Natural killer cell (primary cell): ENCODE measurements around the gene ETFB. TPM values are rescaled to one million over a fixed set of nuclear protein-coding genes. Genes with fewer than 3 reads are reported as not detected.

Source experiments
- ATAC-seq, 3 donors: fragments of 150-1000 bp in 2 of 3; fragments of 200-7000 bp in 1 of 3; cut with Tn5 transposase; 1 replicate in 1 of 3; 2 replicates in 2 of 3; pipeline ENCODE4 v1.10.0; 2021; ENCODE audit warnings: mild to moderate bottlenecking in 2 of 3, moderate library complexity in 2 of 3
- DNase-seq, 2 donors: peaks; one replicate each; pipeline versions ENCODE4 v3.0.0 to v3.0.0-alpha.2; 2013 to 2021; ENCODE audit warnings: mixed read lengths in 1 of 2
- H3K27ac ChIP-seq: one replicate; pipeline ENCODE4 v1.5.1; 2013; ENCODE audit warnings: mild to moderate bottlenecking, low read length
- H3K27me3 ChIP-seq: one replicate; pipeline ENCODE4 v1.6.1; 2013; ENCODE audit warnings: low read length; ENCODE audit not compliant: control insufficient read depth, insufficient read depth
- H3K36me3 ChIP-seq: one replicate; pipeline ENCODE4 v1.6.1; 2013; ENCODE audit warnings: low read length; ENCODE audit not compliant: control insufficient read depth, insufficient read depth
- H3K4me1 ChIP-seq: one replicate; pipeline ENCODE4 v1.6.1; 2013; ENCODE audit warnings: low read length; ENCODE audit not compliant: control insufficient read depth, insufficient read depth
- H3K4me3 ChIP-seq: one replicate; pipeline ENCODE4 v1.5.1; 2013; ENCODE audit warnings: low read length
- H3K9me3 ChIP-seq: one replicate; pipeline ENCODE4 v1.6.1; 2013; ENCODE audit warnings: low read length; ENCODE audit not compliant: control insufficient read depth, insufficient read depth
- H3K27ac Mint-ChIP-seq, 2 donors: one replicate each; pipeline ENCODE4 v1.8.0; 2022; ENCODE audit warnings: mild to moderate bottlenecking in 2 of 2, mixed read lengths in 2 of 2, moderate library complexity in 1 of 2
- H3K27me3 Mint-ChIP-seq, 2 donors: one replicate each; pipeline ENCODE4 v1.8.0; 2022; ENCODE audit warnings: low read depth in 2 of 2, mixed read lengths in 2 of 2
- H3K36me3 Mint-ChIP-seq: one replicate; pipeline ENCODE4 v1.8.0; 2022; ENCODE audit warnings: mixed read lengths
- H3K4me1 Mint-ChIP-seq, 2 donors: one replicate each; pipeline ENCODE4 v1.8.0; 2022; ENCODE audit warnings: mixed read lengths in 2 of 2
- H3K4me3 Mint-ChIP-seq: one replicate; pipeline ENCODE4 v1.8.0; 2022; ENCODE audit warnings: mild to moderate bottlenecking, moderate library complexity, mixed read lengths
- H3K9me3 Mint-ChIP-seq, 2 donors: one replicate each; pipeline ENCODE4 v1.8.0; 2022; ENCODE audit warnings: mixed read lengths in 2 of 2
- whole genome bisulfite sequencing: methylation state at CpG from one replicate; pipeline ENCODE4 v1.1.7; 2013; ENCODE audit warnings: missing lambda C conversion rate; ENCODE audit not compliant: insufficient coverage; 5-methylcytosine and 5-hydroxymethylcytosine counted together
- intact Hi-C: fragments of 100-400 bp; cut with micrococcal nuclease; formaldehyde crosslinking; loops from one replicate; pipeline ENCODE4 v1.14.2; 2022
- total RNA-seq, 4 donors: library from RNA; stranded (reverse); fragments of 120-200 nt in 1 of 4; gene quantifications; one replicate each; pipeline versions ENCODE4 v1.2.3 to v1.2.4, GENCODE V29; 2013 to 2022
- TF ChIP-seq, protein P1 (sequence below): fragments of 200-600 bp; IDR thresholded peaks from one replicate; pipeline ENCODE4 v1.8.0; 2022; ENCODE audit warnings: antibody characterized with exemption

ETFB gene
- total RNA-seq, 3 donors from 2014 or later (not counting 1 experiment from before 2014, with no cell fraction given): 44.9 to 60.1 (median 55.0) TPM

DNA sequence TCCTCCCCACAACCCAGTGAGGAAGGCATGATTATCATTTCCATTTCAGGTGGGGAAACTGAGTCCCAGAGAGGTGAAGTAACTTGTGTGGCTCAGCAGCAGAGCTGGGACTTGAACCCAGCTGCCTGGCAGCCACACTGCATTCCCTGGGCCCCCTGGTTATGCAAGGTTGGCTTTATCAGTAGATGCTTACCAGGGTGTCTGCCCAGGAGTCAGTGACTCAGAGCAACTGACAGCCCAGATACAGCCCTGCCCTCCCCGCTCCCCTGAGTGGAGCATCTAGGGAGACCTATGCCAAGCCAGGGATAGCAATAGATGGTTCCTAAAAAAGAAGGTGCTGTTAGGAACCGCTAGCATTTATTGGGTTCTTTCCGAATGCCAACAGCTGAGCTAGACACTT lies 48.8 kb downstream of the ETFB start:
- Mint-ChIP-seq H3K4me1 (no peaks in the 10 kb centered on the region), H3K36me3 (no peaks in the 10 kb centered on the region), H3K9me3 (peaks cover 0 to 2% of the 10 kb centered on the region in 2 donors), H3K27ac (no peak overlapping the region), H3K4me3 (no peak overlapping the region), H3K27me3 (peaks cover 23 to 27% of the 10 kb centered on the region in 2 donors)
- Histone ChIP-seq H3K27ac (no peak overlapping the region), H3K9me3 (no peaks in the 10 kb centered on the region), H3K4me3 (no peak overlapping the region), H3K36me3 (no peaks in the 10 kb centered on the region), H3K4me1 (no peaks in the 10 kb centered on the region), H3K27me3 (no peaks in the 10 kb centered on the region)
- TF ChIP-seq, protein P1, sequence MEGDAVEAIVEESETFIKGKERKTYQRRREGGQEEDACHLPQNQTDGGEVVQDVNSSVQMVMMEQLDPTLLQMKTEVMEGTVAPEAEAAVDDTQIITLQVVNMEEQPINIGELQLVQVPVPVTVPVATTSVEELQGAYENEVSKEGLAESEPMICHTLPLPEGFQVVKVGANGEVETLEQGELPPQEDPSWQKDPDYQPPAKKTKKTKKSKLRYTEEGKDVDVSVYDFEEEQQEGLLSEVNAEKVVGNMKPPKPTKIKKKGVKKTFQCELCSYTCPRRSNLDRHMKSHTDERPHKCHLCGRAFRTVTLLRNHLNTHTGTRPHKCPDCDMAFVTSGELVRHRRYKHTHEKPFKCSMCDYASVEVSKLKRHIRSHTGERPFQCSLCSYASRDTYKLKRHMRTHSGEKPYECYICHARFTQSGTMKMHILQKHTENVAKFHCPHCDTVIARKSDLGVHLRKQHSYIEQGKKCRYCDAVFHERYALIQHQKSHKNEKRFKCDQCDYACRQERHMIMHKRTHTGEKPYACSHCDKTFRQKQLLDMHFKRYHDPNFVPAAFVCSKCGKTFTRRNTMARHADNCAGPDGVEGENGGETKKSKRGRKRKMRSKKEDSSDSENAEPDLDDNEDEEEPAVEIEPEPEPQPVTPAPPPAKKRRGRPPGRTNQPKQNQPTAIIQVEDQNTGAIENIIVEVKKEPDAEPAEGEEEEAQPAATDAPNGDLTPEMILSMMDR: no peak
- intact Hi-C loops: no loop called here
- 88% methylated on average over 3 of the region's 3 CpGs for WGBS
- DNase-seq (no peak), ATAC-seq (no peak)

- H3K4me1 ChIP-seq: no peaks in the 10 kb centered on the region
- ATAC-seq (no peak), DNase-seq (no peak)
- H3K9me3 Mint-ChIP-seq: peaks cover 0 to 2% of the 10 kb centered on the region in 2 donors
- no peak overlapping the region for H3K4me3 ChIP-seq
- H3K9me3 ChIP-seq: no peaks in the 10 kb centered on the region
- H3K27ac Mint-ChIP-seq: no peak overlapping the region
- no peak overlapping the region for H3K27ac ChIP-seq
- no peaks in the 10 kb centered on the region for H3K4me1 Mint-ChIP-seq
- peaks cover 2% of the 10 kb centered on the region for H3K27me3 ChIP-seq
- no peaks in the 10 kb centered on the region for H3K36me3 ChIP-seq
- no peak overlapping the region for H3K4me3 Mint-ChIP-seq
- peaks cover 26 to 31% of the 10 kb centered on the region in 2 donors for H3K27me3 Mint-ChIP-seq
- no peaks in the 10 kb centered on the region for H3K36me3 Mint-ChIP-seq
- intact Hi-C loops: no loop called here
- WGBS: 87% methylated on average over 8 of the region's 8 CpGs
- TF ChIP-seq, protein P1: no peak
These were observed 49.5 kb downstream of the ETFB start for GRCh38 chr19:51316688-51317087.

DNA sequence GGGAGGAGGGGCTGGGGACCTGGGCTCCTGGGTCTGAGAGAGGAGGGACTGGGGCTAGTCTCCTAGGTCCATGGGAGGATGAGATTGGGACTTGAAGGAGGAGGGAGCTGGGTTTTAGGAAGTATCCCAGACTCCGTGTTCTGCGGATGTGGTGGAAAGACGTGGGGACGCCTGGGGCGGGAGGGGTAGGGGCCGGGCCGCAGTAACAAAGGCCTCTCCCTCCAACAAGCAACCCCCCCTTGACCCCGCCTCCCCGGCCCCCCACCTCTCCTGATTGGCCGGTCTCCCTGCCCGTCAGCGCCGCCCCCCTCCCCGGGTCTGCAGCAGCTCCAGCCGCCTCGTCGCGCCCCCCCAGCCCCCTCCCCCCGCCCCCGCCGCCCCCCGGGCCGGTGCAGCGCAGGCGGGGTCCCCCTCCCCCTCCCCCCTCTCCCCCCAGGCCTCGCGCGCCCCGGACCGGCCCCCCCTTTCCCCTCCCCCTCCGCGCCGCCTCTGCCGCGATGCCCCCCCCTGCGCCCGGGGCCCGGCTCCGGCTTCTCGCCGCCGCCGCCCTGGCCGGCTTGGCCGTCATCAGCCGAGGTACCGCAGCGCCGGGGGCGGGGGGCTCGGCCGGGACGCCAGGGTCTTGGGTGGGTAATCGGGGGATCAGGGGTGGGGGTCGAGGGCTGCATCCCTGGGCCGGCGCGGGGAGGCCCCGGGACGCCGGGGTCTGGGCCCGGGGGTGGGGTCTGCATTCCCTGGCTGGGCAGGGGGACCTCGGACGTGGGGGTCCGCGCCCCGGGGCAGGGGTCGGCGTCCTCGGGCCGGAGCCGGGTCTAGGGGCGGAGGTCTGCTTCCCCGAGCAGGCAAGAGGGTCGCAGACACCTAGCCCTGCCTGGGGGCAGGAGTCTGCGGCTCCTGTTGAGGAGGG lies 54.6 kb downstream of the ETFB start, which contains the start of gene IGLON5:
TSS of gene IGLON5 (plus strand) at position 294 of the 907 bp plus-strand sequence. CDS start at position 498, 204 bp downstream.
- no peaks in the 10 kb centered on the region for H3K4me1 ChIP-seq
- no peak within 1 kb of the TSS for H3K4me3 Mint-ChIP-seq
- H3K27me3 Mint-ChIP-seq: peaks cover 49 to 64% of the 10 kb centered on the region in 2 donors

More for the DNA sequence above, 54.6 kb downstream of the ETFB start, which contains the start of gene IGLON5:
- peaks cover 6% of the 10 kb centered on the region for H3K9me3 ChIP-seq
- Mint-ChIP-seq H3K36me3 (peaks cover 11% of the 10 kb centered on the region), H3K4me1 (no peaks in the 10 kb centered on the region), H3K9me3 (peaks cover 0 to 2% of the 10 kb centered on the region in 2 donors), H3K27ac (no peak within 1 kb of the TSS)
- no peak within 1 kb of the TSS for H3K27ac ChIP-seq
- no peak for ATAC-seq
- TF ChIP-seq, protein P1: no peak
- 14% methylated on average over 44 of the region's 76 CpGs for WGBS
- H3K4me3 ChIP-seq: no peak within 1 kb of the TSS
- H3K36me3 ChIP-seq: no peaks in the 10 kb centered on the region
- DNase-seq: no peak
- peaks cover 5% of the 10 kb centered on the region for H3K27me3 ChIP-seq
- intact Hi-C loops: no loop called here
